GM18907 (cell line): ENCODE results near the gene PDE6D.

ENCODE experiments used
- ATAC-seq: cut with Tn5 transposase; IDR thresholded peaks from one replicate; pipeline ENCODE4 v1.9.1; 2021; ENCODE audit warnings: mild to moderate bottlenecking, moderate library complexity; ENCODE audit not compliant: unreplicated experiment

Gene PDE6D

GRCh38 chr2:231685349-231686191 lies 95.5 kb downstream of the PDE6D start:
- no peak for ATAC-seq

GRCh38 chr2:231684314-231685223 lies 96.5 kb downstream of the PDE6D start:
- no peak for ATAC-seq

- no peak for ATAC-seq
Measured at GRCh38 chr2:231683292-231684235, 97.5 kb downstream of the PDE6D start.

- no peak for ATAC-seq
Measured at GRCh38 chr2:231682603-231683291, 98.3 kb downstream of the PDE6D start.
